Neural progenitor cell (in vitro differentiated cells): ENCODE measurements around the gene TGM3.

Experiments used
- EZH2 ChIP-seq: fragments of 200-600 bp; sonication (generic); IDR thresholded peaks from 2 replicates; pipeline ENCODE4 v1.6.1; 2017; ENCODE audit warnings: antibody characterized with exemption, mild to moderate bottlenecking, moderate library complexity
- TF ChIP-seq, protein P1 (sequence below): fragments of 200-600 bp; sonication (generic); IDR thresholded peaks from 2 replicates; pipeline ENCODE4 v1.5.1; 2017; ENCODE audit warnings: antibody characterized with exemption, mild to moderate bottlenecking

DNA sequence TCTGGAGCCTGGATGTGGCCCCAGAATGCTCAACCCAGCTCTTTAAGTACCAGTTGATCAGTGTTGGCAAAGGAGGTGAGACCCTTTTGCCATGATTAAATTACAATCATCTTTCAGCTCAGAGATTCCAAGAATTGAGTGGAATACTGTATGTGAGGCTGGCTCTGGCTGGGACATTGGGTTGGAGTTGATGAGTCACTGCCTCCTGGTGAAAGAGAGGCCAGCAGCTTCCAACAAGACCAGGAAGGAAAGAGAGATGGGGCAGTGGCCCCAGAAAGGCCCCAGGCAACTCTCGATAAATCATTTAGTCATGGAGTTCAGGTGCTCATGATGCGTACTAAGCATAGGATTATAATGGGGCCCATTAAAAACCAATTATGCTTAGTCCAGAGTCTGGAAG is 87.0 kb downstream of the TGM3 start:
- TF ChIP-seq EZH2, result no peak
- TF ChIP-seq, protein P1, sequence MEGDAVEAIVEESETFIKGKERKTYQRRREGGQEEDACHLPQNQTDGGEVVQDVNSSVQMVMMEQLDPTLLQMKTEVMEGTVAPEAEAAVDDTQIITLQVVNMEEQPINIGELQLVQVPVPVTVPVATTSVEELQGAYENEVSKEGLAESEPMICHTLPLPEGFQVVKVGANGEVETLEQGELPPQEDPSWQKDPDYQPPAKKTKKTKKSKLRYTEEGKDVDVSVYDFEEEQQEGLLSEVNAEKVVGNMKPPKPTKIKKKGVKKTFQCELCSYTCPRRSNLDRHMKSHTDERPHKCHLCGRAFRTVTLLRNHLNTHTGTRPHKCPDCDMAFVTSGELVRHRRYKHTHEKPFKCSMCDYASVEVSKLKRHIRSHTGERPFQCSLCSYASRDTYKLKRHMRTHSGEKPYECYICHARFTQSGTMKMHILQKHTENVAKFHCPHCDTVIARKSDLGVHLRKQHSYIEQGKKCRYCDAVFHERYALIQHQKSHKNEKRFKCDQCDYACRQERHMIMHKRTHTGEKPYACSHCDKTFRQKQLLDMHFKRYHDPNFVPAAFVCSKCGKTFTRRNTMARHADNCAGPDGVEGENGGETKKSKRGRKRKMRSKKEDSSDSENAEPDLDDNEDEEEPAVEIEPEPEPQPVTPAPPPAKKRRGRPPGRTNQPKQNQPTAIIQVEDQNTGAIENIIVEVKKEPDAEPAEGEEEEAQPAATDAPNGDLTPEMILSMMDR, result no peak
